ENCODE measurements around the gene REPS2. TPM values are rescaled to one million over a fixed set of nuclear protein-coding genes. Genes with fewer than 3 reads are reported as not detected.

The REPS2 gene
- total RNA-seq, 6 donors from 2014 or later = 17.0 to 47.0 (median 29.4) TPM

DNA sequence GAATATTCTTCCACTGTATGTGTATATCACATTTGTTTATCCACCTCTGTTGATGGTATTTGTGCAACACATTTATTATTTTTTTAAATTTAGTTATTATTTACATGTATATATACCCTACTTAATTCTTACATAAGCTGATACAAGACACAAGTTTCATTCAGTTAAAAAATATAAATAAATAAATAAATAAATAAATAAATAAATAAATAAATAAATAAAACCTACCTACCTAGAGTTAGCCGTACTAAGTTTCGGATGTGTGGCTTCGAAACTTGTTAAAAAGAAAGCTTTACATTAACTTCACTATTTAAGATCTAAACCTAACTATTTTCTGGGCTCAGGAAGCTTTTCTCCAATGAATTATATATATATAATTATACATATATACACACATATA is 23.3 kb upstream of the REPS2 start:
- H3K27me3 ChIP-seq = no peaks in the 10 kb centered on the region
- no peak overlapping the region for H3K27ac ChIP-seq
- 95 to 99% methylated on average over 3 of the region's 3 CpGs for WGBS, 2 donors
- DNase-seq (no peak), ATAC-seq (ENCODE audit: low FRiP score in 2 of 2) (no peak)
- no peak overlapping the region for H3K4me3 ChIP-seq
- no peaks in the 10 kb centered on the region for H3K4me1 ChIP-seq
- TF ChIP-seq POLR2A (IDR thresholded peaks at IDR 0.05) (no peak), POLR2AphosphoS5 (IDR thresholded peaks at IDR 0.05) (no peak), EP300 (IDR thresholded peaks at IDR 0.05) (no peak)
- TF ChIP-seq, protein P1, sequence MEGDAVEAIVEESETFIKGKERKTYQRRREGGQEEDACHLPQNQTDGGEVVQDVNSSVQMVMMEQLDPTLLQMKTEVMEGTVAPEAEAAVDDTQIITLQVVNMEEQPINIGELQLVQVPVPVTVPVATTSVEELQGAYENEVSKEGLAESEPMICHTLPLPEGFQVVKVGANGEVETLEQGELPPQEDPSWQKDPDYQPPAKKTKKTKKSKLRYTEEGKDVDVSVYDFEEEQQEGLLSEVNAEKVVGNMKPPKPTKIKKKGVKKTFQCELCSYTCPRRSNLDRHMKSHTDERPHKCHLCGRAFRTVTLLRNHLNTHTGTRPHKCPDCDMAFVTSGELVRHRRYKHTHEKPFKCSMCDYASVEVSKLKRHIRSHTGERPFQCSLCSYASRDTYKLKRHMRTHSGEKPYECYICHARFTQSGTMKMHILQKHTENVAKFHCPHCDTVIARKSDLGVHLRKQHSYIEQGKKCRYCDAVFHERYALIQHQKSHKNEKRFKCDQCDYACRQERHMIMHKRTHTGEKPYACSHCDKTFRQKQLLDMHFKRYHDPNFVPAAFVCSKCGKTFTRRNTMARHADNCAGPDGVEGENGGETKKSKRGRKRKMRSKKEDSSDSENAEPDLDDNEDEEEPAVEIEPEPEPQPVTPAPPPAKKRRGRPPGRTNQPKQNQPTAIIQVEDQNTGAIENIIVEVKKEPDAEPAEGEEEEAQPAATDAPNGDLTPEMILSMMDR (IDR thresholded peaks at IDR 0.05) = no peak
- no peaks in the 10 kb centered on the region for H3K36me3 ChIP-seq
- no peaks in the 10 kb centered on the region for H3K9me3 ChIP-seq

DNA sequence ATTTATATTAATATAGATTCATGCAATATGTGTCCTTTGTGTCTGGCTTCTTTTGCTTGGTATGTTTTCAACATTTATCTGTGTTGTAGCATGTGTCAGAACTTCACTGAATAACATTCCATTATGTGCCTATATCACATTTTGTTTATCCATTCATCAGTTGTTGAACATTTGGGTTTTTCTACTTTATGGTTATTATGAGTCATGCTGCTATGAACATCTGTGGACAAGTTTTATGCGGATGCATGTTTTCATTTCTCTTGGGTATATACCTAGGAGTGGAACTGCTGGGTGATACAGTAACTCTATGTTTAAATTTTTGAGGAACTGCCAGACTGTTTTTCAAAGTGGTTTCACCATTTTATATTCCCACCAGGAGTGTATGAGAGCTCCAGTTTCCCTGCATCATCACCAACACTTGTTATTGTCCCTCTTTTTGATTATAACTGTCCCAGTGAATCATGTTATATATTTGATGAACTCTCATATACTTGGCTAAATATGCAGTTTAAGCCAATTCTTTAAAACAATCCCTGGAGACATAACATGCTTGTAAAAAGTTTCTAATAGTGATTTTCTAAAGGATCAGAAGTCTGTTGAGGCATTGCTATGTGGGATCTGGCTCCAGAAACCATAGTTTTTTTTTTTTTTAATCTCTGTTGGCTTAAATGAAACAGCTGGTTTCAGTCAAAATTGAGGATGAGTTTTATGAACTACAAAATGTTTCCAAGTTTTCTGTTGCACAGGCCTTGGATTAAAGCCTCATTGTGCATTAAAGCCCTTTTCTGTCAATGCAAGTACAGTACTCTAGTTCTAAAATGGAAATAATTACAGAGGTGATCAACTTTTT is 21.6 kb upstream of the REPS2 start:
- TF ChIP-seq, protein P1 (IDR thresholded peaks at IDR 0.05) = no peak
- TF ChIP-seq POLR2AphosphoS5 (IDR thresholded peaks at IDR 0.05) = no peak
- no peak for TF ChIP-seq POLR2A (IDR thresholded peaks at IDR 0.05)
- no peak for TF ChIP-seq EP300 (IDR thresholded peaks at IDR 0.05)
- Histone ChIP-seq H3K4me3 (no peak overlapping the region), H3K9me3 (no peaks in the 10 kb centered on the region), H3K27ac (no peak overlapping the region), H3K36me3 (no peaks in the 10 kb centered on the region), H3K4me1 (no peaks in the 10 kb centered on the region), H3K27me3 (no peaks in the 10 kb centered on the region)
- DNase-seq = no peak
- no peak for ATAC-seq (ENCODE audit: low FRiP score in 2 of 2)
- WGBS, 2 donors = 79 to 100% methylated on average over 1 of the region's 1 CpG

DNA sequence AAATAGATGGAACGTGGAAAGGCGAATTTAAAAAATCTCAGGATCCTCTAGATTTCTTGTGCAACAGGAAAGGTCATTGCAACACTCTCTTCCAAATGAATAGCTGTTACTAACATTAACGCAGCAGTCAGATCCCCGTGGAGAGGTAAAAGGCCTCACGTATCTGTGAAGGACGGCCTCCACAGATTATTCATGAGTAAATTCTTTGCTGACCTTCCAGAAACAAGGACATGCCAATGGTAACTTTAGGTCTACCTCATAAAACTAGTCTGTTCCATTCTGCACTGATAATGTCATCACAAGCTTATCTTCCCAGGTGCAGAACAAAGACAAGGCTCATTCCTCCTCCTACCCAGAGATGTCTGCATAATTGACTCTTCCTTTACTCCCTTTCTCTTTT is 16.1 kb upstream of the REPS2 start:
- ATAC-seq (ENCODE audit: low FRiP score in 2 of 2) (no peak), DNase-seq (no peak)
- no peaks in the 10 kb centered on the region for H3K9me3 ChIP-seq
- whole genome bisulfite sequencing, 2 donors = 54 to 63% methylated on average over 6 of the region's 6 CpGs
- H3K27ac ChIP-seq = no peak overlapping the region
- H3K36me3 ChIP-seq = no peaks in the 10 kb centered on the region
- no peaks in the 10 kb centered on the region for H3K27me3 ChIP-seq
- H3K4me1 ChIP-seq = no peaks in the 10 kb centered on the region
- TF ChIP-seq EP300 (IDR thresholded peaks at IDR 0.05) = no peak
- no peak for TF ChIP-seq POLR2A (IDR thresholded peaks at IDR 0.05)
- TF ChIP-seq, protein P1 (IDR thresholded peaks at IDR 0.05) = no peak
- TF ChIP-seq POLR2AphosphoS5 (IDR thresholded peaks at IDR 0.05) = no peak
- no peak overlapping the region for H3K4me3 ChIP-seq

DNA sequence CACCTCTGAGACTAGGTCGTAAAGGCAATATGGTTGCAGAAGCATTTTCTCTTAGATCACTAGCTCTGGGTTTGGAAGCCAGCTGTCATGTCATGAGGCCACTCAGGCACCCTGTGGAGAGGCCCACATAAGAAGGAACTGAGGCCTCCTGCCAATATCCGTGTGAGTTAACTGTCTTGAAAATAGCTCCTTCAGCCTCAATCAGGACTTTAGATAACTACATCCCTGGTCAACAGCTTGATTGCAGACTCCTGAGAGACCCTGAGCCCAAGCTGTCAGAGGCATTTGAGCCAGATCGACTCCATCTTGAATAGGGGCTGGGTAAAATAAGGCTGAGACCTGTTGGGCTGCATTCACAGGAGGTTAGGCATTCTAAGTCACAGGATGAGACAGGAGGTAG is 15.1 kb upstream of the REPS2 start:
- no peaks in the 10 kb centered on the region for H3K9me3 ChIP-seq
- ATAC-seq (ENCODE audit: low FRiP score in 2 of 2) (no peak), DNase-seq (no peak)
- 47 to 88% methylated on average over 2 to 3 of the region's 3 CpGs for WGBS, 2 donors
- TF ChIP-seq POLR2AphosphoS5 (IDR thresholded peaks at IDR 0.05) = no peak
- no peak for TF ChIP-seq POLR2A (IDR thresholded peaks at IDR 0.05)
- no peak for TF ChIP-seq EP300 (IDR thresholded peaks at IDR 0.05)
- H3K27ac ChIP-seq = no peak overlapping the region
- no peaks in the 10 kb centered on the region for H3K4me1 ChIP-seq
- H3K36me3 ChIP-seq = no peaks in the 10 kb centered on the region
- no peak overlapping the region for H3K4me3 ChIP-seq
- H3K27me3 ChIP-seq = no peaks in the 10 kb centered on the region

DNA sequence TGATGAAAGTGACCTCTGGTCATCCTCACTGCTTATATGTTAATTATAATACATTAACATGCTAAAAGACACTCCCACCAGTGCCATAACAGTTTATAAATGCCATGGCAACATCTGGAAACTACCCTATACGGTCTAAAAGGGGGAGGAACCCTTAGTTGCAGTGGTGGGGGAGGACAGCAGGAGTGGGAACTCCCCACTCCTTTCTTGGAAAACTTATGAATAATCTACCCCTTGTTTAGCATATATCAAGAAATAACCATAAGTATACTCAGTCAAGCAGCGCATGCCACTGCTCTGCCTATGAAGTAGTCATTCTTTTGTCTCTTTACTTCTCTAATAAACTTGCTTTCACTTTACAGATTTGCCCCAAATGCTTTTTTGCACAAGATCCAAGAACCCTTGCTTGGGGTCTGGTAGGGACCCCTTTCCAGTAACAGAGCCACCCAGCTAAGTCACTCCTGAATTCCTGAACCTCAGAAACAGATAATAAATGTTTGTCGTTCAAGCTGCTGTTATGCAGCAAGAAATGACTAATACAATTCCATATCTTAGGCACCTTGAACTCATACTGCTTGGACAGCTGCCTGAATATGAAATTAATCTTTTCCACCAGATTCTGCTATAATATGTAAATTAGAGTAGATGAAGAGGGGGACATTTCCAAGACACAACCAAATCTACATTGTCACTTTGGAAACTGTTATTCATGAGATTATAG is 14.4 kb upstream of the REPS2 start:
- no peak for TF ChIP-seq POLR2AphosphoS5 (IDR thresholded peaks at IDR 0.05)
- TF ChIP-seq POLR2A (IDR thresholded peaks at IDR 0.05) = no peak
- TF ChIP-seq, protein P1 (IDR thresholded peaks at IDR 0.05) = no peak
- no peak for TF ChIP-seq EP300 (IDR thresholded peaks at IDR 0.05)
- no peaks in the 10 kb centered on the region for H3K9me3 ChIP-seq
- no peaks in the 10 kb centered on the region for H3K4me1 ChIP-seq
- no peaks in the 10 kb centered on the region for H3K27me3 ChIP-seq
- no peak for ATAC-seq (ENCODE audit: low FRiP score in 2 of 2)
- 52 to 68% methylated on average over 3 of the region's 3 CpGs for WGBS, 2 donors
- H3K27ac ChIP-seq = no peak overlapping the region
- no peaks in the 10 kb centered on the region for H3K36me3 ChIP-seq
- no peak for DNase-seq
- H3K4me3 ChIP-seq = no peak overlapping the region

All from upper lobe of left lung (tissue), 6 donors.